ENCODE data around the gene NEK6.
A peak's percentile ranks its signal among the peaks of the same experiment; 100 is the strongest.

The NEK6 gene

DNA sequence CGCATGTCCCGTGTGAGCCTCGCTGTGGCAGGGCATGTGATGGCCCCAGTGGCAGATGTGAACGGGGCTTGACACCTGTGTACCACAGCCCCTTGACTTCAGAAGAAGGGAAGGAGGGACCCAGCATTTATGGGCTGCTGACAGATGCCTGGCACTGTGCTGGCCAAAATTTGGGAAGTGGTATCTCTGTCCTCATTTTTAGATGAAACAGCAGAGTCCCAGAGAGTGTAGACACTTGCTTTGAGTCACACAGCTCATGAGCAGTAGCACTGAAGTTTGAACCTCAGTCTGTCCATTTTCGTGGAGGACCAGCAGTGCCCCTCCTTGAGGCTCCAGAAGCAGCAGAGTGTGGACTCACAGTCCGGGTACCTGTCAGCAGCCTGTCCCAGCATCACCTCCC is 16.5 kb downstream of the NEK6 start:
- H3K27ac ChIP-seq = peak overlapping the region; percentile 99
- ChIA-PET POLR2A (ENCODE audit: low non-redundant PET) (no interaction called here), CTCF (no interaction called here)
- DNase-seq (ENCODE audit: low spot score) = no peak
- TF ChIP-seq, protein P1, sequence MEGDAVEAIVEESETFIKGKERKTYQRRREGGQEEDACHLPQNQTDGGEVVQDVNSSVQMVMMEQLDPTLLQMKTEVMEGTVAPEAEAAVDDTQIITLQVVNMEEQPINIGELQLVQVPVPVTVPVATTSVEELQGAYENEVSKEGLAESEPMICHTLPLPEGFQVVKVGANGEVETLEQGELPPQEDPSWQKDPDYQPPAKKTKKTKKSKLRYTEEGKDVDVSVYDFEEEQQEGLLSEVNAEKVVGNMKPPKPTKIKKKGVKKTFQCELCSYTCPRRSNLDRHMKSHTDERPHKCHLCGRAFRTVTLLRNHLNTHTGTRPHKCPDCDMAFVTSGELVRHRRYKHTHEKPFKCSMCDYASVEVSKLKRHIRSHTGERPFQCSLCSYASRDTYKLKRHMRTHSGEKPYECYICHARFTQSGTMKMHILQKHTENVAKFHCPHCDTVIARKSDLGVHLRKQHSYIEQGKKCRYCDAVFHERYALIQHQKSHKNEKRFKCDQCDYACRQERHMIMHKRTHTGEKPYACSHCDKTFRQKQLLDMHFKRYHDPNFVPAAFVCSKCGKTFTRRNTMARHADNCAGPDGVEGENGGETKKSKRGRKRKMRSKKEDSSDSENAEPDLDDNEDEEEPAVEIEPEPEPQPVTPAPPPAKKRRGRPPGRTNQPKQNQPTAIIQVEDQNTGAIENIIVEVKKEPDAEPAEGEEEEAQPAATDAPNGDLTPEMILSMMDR (conservative IDR thresholded peaks at IDR 0.05; ENCODE audit: low read depth) = no peak

GRCh38 chr9:124274738-124275137 is 17.0 kb downstream of the NEK6 start:
- DNase-seq (ENCODE audit: low spot score) = no peak
- peak overlapping the region; percentile 99 for H3K27ac ChIP-seq
- ChIA-PET POLR2A (ENCODE audit: low non-redundant PET) (no interaction called here), CTCF (no interaction called here)
- TF ChIP-seq, protein P1 (conservative IDR thresholded peaks at IDR 0.05; ENCODE audit: low read depth) = no peak

GRCh38 chr9:124277420-124277819 is 19.7 kb downstream of the NEK6 start:
- no peak for DNase-seq (ENCODE audit: low spot score)
- TF ChIP-seq, protein P1 (conservative IDR thresholded peaks at IDR 0.05; ENCODE audit: low read depth) = no peak
- CTCF ChIA-PET = no interaction called here
- peak overlapping the region; percentile 99 for H3K27ac ChIP-seq
- POLR2A ChIA-PET (ENCODE audit: low non-redundant PET) = no interaction called here

- POLR2A ChIA-PET (ENCODE audit: low non-redundant PET) = no interaction called here
- TF ChIP-seq, protein P1 (conservative IDR thresholded peaks at IDR 0.05; ENCODE audit: low read depth) = no peak
- H3K27ac ChIP-seq = peak overlapping the region; percentile 99
- DNase-seq (ENCODE audit: low spot score) = no peak
- CTCF ChIA-PET = no interaction called here
Measured at GRCh38 chr9:124278054-124278540, 20.3 kb downstream of the NEK6 start.

DNA sequence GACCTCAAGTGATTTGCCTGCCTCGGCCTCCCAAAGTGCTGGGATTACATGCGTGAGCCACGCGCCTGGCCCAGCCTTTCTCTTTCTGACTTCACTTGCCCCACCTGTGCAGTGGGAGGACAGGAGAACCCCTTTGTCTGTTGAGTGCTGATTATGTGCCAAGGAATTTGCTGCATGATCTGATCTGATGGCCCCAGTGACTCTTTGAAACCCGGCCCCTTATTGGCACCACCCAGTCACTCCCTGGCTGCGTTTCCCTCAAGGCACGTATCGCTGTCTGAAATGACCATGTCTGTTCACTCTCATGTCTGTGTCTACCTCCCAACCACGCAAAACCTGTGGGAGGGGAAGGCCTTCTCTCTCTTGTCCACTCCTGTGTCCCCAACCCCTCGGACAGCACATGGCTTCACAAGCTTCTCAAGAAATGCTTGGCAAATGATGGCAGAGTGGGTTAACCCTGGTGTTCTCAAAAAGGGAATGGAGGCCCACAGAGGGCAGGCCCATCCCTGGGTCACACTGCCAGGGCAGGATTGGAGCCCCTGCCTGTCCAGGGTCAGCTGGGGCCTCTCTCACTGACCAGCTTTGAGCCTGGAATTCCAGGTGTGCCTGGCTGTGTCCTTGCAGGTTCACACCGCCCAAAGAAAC is 21.9 kb downstream of the NEK6 start:
- H3K27ac ChIP-seq = peak overlapping the region; percentile 99
- no peak for DNase-seq (ENCODE audit: low spot score)
- ChIA-PET POLR2A (ENCODE audit: low non-redundant PET) (interaction anchor here (0.6 kb wide), 1 partner anchor 176 kb away, joined by 5 read pairs; no protein-coding TSS in a partner anchor), CTCF (no interaction called here)
- TF ChIP-seq, protein P1 (conservative IDR thresholded peaks at IDR 0.05; ENCODE audit: low read depth) = no peak

- peak; percentile 52 for DNase-seq (ENCODE audit: low spot score)
- peak overlapping the region; percentile 99 for H3K27ac ChIP-seq
- TF ChIP-seq, protein P1 (conservative IDR thresholded peaks at IDR 0.05; ENCODE audit: low read depth) = no peak
- ChIA-PET CTCF (no interaction called here), POLR2A (ENCODE audit: low non-redundant PET) (interaction anchor here (0.6 kb wide), 1 partner anchor 177 kb away, joined by 5 read pairs; no protein-coding TSS in a partner anchor)
Measured at GRCh38 chr9:124280176-124280691, 22.5 kb downstream of the NEK6 start.
